AG08395 (cell line): ENCODE results near the gene ADAT3.

ENCODE experiments used
- DNase-seq: peaks from one replicate; pipeline ENCODE4 v3.0.0; 2012; ENCODE audit warnings: mixed read lengths, low spot score

Gene ADAT3

GRCh38 chr19:1905110-1905862, at the start of gene ADAT3, which contains the start of gene SCAMP4:
Gene ADAT3 (plus strand): TSS chr19:1905399. CDS start chr19:1912048, 6,649 bp downstream.
Gene SCAMP4 (plus strand): TSS chr19:1905399. CDS start chr19:1915020, 9,621 bp downstream.
- peak; percentile 98 for DNase-seq

- no peak for DNase-seq
These were observed 49.4 kb upstream of the ADAT3 start for GRCh38 chr19:1855828-1856255.

DNA sequence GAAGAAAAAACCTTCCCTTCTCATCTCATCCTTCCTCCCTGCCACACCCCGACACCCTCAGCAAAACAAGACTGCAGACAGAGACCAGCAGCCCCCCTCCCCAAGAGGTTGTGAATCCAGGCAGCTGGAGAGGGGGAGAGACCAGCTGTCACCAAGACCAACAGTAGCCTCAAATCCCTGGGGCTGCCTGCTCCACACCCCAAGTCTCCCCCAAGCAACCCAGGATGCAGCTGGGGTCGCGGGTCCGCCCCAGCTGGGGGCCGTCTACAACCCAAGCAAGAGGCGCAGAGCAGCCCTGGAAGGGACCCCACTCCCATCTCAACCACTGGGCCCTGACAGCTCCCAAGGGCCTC, 48.9 kb upstream of the ADAT3 start:
- no peak for DNase-seq

DNA sequence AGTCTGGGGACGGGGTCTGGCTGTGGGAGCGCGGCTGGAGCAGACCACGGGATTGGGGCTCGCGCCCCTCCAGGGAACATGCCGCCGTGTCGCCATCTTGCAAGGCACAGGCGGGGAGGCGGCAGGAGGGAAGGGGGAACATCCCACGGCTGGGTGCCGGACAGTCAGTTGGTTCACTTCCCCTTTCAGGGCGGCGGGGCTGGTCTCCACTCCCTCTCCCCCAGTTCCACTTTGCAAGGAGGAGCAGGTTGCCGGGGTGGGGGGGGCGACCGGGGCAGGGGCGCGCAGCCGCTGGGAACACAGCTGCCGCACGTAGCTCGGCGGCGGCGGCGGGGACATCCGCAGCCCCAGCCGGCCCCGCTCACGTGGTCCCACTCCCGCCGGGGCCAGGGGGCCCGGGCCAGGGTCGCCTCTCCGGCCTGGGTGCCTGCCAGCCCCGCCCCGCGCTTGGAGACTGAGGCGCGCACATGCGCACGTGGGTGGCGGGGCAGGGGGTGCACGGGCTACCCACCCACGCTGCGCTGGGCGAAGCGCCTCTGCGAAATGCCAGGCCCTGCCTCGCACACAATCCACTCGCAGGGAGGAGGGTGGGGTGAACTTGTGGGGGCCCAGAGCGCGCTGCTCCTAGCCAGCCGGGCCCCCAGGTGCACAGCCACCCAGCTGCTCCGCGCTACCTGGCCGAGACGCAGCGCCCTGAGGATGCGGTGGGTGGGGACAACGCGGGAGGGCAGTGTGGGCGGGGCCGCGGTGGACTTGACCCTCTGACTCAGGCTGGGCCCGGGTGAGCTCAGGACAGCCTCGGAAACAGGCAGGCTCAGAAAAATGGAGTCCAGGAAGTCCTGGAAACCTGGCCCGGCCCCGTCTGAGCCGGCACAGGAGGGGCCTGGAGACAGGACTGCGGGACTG, 48.2 kb upstream of the ADAT3 start:
- DNase-seq = peak; percentile 84

- no peak for DNase-seq
These were observed 47.4 kb upstream of the ADAT3 start for GRCh38 chr19:1857648-1858326.

DNA sequence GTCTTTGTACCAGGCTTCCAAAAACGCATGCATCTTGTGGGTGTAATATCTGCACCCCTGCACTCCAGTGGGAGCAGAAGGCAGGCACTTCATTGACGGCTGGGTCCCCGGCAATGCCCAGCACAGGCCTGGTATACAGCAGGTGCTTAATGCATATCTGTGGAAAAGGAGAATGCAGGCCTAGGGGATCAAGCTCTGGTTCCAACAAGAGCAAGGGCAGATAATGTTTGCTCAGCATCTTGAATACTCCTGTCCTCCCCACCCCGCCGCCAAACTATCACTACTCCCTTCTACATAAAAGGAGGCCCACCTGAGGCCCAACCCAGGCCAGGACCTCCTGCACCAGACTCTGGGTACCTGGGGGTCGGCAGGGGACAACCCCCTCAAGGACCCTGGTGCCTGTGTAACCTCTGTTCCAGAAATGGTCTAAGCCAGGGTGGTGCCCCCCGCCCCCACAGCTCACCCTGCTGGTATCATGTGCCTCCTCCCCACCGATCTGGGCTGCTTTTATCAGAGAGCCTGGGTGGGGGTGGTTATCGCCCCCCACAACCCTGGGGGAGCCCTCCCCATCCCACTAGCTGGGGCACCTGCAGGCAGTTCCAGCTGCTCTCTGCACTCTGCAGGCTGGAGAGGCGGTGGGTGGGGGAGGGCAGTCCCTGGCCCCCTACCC, 46.7 kb upstream of the ADAT3 start:
- DNase-seq = no peak

DNA sequence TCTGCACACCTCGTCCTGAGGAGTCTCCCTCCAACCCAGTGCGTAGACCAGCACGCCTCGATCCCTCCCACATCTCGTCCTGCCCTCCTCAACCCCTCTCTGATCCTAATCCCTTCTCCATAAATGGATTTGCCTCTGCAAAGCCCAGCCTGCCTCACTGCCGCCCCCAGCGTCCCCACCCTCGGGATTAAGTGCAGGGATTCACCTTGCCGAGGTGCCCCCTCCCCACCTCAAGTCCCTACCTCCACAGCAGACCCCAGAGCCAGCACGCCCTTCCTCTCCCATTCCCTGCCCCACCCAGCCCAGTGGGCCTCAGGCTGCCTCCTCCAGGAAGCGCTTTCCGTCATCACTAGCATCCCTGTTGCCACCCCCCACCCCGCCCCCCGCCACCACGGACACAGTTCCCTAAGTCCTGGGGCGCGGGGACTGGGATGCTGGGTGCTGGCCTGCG, 45.8 kb upstream of the ADAT3 start:
- no peak for DNase-seq

DNA sequence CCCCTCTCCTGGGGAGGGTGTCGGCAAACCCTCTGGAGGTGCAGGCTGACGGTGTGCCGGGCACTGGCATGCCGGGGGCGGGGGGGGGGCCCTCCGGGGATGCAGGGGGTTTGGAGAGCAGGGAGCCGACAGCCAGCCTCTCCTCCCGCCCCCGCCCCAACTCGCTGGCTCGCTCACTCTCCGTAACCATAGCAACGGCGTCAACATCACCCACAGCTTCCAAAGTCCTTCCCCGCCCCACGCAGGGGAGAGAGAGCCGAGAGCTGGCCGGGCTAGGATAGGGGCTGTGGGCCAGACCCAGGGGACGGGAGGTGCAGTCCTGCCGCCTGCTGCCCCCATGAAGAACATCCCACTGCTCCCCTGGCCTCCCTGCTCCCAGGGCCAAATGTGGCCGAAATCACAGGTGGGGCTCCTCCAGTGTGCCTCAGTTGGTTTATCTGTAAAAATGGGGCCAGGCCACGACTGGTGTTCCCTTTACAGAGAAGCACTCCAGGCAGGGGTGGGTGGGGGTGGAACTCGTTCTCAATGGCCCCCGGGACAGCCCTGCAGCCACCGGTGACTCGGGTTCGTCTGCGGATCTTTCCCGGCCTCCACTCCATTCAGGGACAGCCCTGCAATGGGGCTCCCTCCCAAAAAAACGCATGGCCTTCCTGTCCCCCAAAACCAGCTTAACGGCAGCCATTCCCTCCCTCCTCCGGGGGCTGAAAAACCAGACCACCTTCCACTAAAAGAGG, 45.0 kb upstream of the ADAT3 start:
- peak; percentile 68 for DNase-seq

DNA sequence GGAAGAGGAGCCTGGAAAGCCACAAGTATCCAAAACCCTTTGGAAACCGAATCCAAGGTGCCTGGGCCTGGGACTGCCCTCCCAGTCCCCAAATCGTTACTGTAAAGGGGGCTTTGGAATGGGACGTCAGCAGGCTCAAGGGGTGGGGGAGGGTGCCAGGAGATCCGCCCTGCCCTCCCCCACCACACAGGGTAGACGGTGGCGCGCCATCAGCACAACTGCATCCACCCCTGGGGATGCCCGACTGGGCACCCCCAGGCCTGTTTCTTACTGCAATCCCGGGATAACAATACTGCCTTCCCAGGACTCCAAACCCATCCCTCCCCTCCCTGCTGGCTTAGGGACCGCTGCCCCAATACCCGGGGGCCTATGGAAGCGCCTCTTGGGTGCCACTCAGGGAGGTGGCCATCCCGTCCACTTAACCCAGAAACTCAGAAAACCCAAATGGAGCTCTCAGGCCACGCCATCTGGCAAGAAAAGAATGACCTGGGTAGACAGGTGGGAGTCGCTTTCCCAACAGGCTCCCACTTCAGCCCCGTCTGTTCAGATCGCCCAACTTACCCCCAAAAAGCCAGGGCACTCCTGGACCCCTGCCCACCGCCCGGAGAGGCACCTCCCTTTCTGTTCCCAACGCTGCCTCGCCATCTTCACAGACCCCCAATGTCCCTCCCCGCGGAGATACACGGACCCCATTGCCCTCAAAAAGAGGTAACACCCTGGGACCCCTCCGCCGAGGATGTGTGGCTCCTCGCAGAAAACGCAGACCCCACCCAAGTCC, 44.2 kb upstream of the ADAT3 start:
- DNase-seq = no peak

- no peak for DNase-seq
These were observed 43.6 kb upstream of the ADAT3 start for GRCh38 chr19:1861599-1862031.

DNA sequence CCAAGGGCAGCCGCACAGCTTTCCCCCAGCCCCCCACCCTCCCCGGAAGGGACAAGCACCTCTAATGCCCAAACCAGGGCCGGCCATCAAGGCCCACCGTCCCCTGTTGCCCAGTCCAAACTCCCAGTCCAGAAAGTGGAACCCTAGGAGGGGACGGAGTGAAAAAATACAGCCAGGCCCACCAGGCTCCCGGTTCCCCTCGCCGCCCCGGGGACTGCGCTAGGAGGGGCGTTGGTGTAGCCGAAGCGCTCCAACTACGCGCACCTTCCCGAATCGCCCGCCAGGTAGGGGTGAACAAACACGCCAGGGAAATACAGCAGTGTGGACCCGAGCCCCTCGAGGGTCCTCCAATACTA, 43.2 kb upstream of the ADAT3 start:
- DNase-seq = no peak

- DNase-seq = peak; percentile 57
These were observed 42.5 kb upstream of the ADAT3 start for GRCh38 chr19:1862424-1863327.

- no peak for DNase-seq
These were observed 41.9 kb upstream of the ADAT3 start, which contains the start of gene KLF16 for GRCh38 chr19:1863328-1863637. Gene KLF16 (minus strand): TSS chr19:1863579. CDS start chr19:1863497, 82 bp downstream.

GRCh38 chr19:1863638-1864479, 41.3 kb upstream of the ADAT3 start:
- DNase-seq = peak; percentile 96

GRCh38 chr19:1864480-1865171, 40.6 kb upstream of the ADAT3 start:
- peak; percentile 75 for DNase-seq

DNA sequence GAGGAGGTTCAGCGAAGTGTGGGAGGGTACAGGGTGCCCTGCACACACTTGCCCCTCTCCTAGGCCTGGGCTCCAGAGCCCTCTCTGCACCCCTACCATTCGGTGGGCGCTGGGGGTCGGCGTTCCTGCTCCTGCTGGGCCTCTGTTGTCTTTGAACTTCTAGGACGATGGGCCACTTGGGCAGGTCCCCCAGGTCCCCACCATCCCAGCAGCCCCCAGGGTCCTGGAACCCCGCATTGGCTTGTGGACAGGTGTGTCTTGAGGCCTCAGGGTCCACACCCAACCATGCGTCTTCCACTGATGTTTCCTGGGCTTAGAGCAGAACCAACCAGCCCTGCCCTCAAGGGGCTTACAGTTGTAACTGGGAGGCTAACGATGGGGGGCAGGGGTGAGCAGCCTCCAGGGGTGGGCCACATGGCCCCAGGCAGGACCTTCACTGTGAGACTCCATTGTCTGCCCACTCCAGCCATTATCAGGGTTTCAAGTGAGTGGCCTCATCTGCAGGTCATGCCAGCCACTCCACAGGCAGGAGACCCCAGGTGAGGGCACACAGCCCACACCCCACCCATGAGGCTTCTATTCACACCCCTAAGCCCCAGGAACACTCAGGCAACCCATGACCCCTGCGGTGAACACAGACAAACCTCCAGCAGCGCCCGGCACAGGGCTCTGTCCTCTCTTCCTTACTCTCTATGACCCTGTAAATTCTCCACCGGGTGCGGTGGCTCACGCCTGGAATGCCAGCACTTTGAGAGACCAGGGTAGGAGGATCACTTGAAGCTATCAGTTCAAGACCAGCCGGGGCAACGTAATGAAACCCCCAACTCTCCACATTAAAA, 39.8 kb upstream of the ADAT3 start:
- no peak for DNase-seq
